HG02798 (cell line): ENCODE data around the gene RBBP9.
"Not testable (repeated sequence)": the region's sequence is repeated elsewhere in the genome, so short reads cannot be mapped to it uniquely, and the experiment has no call there.

Experiments
- ATAC-seq: cut with Tn5 transposase; IDR thresholded peaks from one replicate; pipeline ENCODE4 v1.9.1; 2021; ENCODE audit warnings: mild to moderate bottlenecking; ENCODE audit not compliant: unreplicated experiment, poor library complexity

The RBBP9 gene

GRCh38 chr20:18506744-18507143 lies 9.7 kb upstream of the RBBP9 start:
- ATAC-seq: no peak

DNA sequence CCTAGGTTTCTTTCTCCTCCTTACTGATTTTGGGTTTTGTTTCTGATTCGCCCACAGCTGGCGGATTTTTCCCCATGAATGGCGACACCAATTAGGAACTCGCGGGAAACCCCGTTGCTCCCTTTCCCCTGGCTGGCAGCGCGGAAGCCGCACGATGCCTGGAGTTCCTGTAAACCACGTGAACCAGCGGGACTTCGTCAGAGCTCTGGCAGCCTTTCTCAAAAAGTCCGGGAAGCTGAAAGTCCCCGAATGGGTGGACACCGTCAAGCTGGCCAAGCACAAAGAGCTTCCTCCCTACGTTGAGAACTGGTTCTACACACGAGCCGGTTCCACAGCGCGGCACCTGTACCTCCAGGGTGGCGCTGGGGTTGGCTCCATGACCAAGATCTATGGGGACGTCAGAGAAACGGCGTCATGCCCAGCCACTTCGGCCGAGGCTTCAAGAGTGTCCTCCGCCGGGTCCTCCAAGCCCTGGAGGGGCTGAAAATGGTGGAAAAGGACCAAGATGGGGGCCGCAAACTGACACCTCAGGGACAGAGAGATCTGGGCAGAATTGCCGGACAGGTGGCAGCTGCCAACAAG lies 7.5 kb upstream of the RBBP9 start:
- ATAC-seq: no peak

- not testable (repeated sequence) for ATAC-seq
Measured at GRCh38 chr20:18501672-18502071, 4.6 kb upstream of the RBBP9 start.

GRCh38 chr20:18497603-18498002 lies 578 bp upstream of the RBBP9 start:
- no peak for ATAC-seq

GRCh38 chr20:18496042-18496441 lies 983 bp downstream of the RBBP9 start:
- ATAC-seq: no peak

DNA sequence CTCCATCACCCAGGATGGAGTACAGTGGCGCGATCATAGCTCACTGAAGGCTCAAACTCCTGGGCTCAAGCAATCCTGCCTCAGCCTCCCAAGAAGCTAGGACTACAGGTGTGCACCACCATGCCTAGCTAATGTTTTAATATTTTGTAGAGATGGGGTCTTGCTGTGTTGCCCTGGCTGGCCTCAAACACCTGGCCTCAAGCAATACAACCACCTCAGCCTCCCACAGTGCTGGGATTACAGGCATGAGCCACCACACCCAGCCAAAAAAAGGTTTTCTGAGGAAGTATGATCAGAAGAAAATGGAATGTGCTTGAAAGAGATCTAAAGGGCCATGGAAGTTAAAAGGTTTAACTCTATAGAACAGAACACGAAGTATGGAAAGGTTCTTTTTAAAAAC lies 8.7 kb downstream of the RBBP9 start:
- no peak for ATAC-seq

GRCh38 chr20:18481596-18481995 lies 15.4 kb downstream of the RBBP9 start:
- no peak for ATAC-seq

- no peak for ATAC-seq
Measured at GRCh38 chr20:18477821-18478220, 19.2 kb downstream of the RBBP9 start.

GRCh38 chr20:18477218-18477617 lies 19.8 kb downstream of the RBBP9 start:
- no peak for ATAC-seq

DNA sequence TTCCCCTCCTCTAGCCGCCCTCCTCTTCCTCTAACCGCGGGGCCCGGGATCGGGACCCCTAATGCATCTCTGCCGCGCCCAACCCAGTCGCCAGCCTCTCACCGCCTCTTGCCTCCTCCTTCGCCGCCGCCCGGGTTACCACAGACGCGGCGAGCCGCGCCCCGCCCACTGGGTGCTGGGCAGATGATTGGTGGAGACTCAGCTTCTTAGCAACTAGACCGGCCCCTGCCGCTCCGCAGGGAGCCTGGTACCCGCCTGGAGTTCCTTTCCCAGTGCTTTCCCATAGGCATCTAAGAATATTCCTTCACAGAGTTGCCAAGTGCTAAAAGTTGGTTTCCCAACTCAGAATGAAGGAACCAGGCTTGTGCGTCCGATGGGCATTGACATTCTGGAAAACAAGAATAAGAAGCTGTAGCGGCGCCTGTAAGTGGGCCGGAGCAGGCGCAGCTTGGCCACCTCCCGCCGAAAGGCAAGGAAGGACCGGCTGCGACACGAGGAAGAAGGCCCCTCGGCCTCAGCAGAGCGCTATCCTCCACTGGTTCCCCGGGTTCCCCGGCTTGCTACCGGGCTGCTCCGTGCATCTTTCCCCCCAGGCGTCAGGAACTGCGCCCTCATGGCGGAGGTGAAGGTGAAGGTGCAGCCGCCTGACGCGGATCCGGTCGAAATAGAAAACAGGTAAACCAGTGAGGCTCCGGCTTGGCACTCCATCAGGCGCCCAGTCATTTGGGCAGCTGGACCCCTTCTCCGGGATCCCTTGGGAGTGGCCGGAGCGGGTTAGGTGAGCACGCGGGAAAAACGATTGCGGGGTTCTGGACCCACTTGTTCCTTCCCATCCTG lies 29.9 kb downstream of the RBBP9 start, which contains the start of the genes DZANK1 and POLR3F:
DZANK1 (minus strand) TSS at position 137 of the 837 bp plus-strand sequence. CDS start 1,672 bp downstream, outside the sequence.
POLR3F (plus strand) TSS at position 497 of the 837 bp plus-strand sequence; CDS start at position 614, 117 bp downstream.
- ATAC-seq: peak; percentile 100

GRCh38 chr20:18466574-18466893 lies 30.5 kb downstream of the RBBP9 start:
- peak; percentile 38 for ATAC-seq

- no peak for ATAC-seq
Measured at GRCh38 chr20:18465536-18466200, 31.4 kb downstream of the RBBP9 start.

DNA sequence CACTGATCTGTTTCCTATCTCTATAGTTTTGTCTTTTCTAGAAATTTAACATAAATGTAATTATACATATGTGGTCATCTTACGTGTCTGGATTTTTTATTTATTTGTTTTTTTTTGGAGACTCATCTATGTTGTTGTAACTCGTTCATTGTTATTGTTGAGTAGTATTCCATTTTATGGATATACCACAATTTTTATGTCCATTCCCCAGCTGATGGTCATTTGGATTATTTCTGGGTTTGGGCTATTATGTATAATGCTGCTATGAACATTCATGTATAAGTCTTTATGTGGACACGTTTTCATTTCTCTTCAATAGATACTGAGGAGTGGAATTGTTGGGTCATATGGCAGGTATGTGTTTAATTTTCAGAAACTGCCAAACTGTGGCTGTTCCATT lies 40.4 kb downstream of the RBBP9 start:
- no peak for ATAC-seq

DNA sequence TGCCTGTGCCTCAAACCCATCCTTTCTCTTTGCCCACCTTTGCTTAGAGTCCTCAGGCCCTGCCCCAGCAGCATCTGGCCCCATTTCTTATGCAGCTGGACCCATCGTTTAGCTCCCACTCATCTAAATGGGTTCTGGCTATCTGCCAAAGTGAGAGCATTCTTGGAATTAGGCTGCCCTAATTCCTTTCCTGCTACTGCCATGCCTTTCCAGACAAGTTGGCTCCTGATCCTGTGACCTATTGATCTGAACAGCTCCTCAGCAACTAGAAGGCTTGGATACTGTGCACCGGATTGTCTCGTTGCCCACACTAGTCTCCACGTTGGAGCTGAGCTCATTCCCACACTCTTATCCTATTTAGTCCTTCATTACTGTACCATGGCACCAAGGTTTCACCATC lies 53.1 kb downstream of the RBBP9 start:
- no peak for ATAC-seq

GRCh38 chr20:18440403-18440802 lies 56.6 kb downstream of the RBBP9 start:
- ATAC-seq: no peak

DNA sequence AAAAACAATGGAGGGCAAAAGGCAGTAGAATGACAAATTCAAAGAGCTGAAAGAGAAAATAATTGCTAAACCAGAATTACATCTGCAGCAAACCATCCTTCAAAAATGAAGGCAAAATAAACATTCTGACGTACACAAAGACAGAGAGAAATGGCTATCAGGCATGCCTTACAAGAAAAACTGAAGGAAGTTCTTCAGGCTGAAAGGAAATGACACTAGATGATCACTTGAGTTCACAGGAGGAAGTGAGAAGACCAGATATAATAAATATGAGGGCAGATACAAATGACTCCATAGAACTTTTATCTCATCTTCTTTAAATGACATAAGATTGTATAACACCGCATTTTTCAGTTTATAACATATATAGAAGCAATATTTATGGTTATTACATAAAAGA lies 60.2 kb downstream of the RBBP9 start:
- no peak for ATAC-seq
